NCI-H2196 treated with DMSO at 0.1 percent for 48 hours (cell line): ENCODE data around the gene SLFN5.
"Not testable (repeated sequence)": the region's sequence is repeated elsewhere in the genome, so short reads cannot be mapped to it uniquely, and the experiment has no call there.

Source experiments
- DNase-seq: peaks from one replicate; lab custom pipeline; 2025; ENCODE audit not compliant: unreplicated experiment; lab: John Stamatoyannopoulos, UW

Gene SLFN5

DNA sequence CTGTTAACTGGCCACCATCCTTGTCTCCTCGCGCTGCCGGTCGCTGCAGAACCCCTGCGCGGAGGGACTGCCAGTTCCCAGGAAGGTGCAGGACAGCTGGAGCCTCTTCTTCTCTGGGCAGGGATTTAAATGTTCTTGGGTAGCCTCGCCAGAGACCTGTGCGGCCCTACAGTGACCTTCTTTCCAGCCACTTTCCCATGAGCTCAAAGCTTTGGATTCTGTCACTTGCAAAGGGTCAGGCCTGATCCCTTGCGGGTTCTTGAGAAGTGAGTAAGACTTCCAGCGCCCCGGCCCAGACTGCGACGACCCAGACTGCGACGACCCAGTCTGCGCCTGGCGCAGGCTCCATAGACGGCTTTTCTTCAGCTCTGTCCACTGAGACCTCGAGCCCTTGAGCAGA, 1.4 kb upstream of the SLFN5 start:
- no peak for DNase-seq

DNA sequence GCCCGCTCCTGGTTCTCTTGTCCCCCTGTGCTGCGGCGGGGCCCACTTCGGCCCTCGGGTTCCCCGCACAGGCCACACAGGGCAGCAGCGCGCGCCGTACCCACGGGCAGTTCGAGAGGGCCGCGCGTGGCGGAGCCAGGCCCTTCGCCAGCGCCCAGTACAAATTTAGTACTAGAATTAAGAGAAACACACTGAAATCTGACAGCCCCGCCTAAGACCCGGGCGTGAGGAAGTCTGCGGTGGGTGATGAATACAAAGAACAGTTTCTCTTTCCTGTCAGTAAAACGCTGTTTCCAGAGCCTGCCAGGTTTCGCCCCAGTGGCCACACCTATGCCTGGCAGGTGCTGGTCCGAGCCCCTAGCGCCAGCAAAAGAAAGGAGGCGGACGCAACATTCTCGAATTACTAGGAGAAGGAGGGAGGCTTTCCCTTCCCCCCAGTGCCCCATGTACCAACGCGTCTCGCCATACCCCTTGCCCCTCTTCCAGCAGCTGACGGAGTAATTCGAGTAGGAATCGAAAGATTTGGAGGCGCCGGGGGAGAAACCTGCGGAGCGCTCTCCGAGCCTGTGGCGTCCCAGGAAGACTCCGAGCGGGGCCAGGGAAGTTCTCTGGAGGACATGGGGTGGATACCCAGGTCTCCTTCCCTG, 591 bp upstream of the SLFN5 start:
- DNase-seq = peak; percentile 18

DNA sequence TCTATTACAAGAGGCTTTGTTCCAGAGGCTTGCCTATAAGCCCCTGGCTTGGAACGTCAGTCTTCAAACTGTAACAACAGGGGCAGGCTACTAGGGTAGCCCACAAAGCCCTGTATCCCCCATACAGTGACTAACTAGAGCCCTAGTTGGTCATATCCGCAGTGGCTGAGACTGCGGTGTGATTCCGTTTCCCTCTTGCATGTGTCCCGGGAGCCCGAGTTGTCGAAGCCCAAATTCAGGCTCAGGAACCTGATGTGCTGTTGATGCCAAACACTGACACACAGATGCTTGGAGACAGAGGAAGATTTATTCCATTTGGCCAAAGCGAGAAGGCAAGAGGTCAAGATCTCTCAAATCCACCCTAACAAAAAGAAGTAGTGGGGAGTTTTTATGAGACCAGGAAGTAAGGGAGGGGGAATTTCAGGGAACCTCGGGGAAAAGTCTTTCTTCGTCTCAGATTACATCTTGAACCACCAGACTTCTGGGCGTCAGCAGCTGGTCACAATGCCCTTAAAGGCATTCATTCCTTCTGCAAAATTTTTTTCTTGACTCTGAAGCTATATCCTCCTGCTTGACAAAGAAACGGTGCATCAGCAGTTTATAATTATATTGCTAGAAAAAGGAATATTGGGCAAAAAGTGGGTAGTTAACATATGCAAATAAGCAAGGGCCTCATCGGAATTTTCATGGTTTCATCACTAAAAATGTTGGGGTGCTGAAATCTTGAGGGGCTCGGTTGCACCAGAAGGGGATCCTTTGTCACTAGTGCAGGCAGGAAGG, 879 bp downstream of the SLFN5 start:
- DNase-seq = no peak

DNA sequence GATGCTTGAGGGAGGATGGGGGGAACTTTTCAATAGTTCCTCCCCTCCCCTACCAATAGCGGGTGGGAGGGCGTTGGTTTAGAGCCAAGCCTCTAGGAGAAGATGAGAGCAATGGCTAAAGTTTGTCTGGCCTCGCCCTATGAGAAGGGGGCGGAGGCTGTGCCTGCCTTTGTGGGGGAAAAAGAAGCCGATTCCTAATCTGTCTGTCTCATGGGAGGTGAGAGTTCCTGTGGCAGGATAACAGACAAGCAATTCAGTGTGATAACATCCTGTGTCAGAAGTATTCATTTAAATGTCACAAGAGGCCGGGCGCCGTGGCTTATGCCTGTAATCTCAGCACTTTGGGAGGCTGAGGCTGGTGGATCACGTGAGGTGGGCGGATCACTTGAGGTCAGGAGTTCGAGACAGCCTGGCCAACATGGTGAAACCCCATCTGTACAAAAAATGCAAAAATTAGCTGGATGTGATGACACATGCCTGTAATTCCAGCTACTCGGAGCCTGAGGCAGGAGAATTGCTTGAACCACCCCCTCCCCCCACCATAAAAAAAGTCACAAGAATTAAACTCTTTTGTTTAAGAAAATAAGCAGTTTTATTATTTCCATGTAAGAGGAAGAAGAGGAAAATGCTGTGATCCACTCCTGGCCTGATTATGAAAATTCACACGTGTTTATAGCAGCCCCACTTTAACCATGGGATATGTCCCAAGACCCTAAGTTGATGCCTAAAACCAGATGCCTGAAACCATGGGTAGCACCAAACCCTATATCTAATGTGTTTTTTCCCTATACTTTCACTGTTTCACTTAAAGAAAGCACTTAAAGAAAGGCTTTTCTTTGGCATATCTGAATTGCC, 1.7 kb downstream of the SLFN5 start:
- no peak for DNase-seq

DNA sequence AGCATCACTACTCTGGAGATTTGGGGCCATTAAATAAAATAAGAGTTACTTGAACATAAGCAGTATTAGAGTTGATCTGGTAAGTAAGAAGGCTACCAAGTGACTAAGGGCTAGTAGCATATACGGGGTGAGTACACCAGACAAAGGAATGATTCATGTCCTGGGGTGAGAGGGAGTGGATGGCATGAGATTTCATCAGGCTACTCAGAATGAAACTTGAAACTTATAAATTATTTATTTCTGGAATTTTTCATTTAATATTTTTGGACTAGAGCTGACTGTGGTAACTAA, 2.3 kb downstream of the SLFN5 start:
- no peak for DNase-seq

DNA sequence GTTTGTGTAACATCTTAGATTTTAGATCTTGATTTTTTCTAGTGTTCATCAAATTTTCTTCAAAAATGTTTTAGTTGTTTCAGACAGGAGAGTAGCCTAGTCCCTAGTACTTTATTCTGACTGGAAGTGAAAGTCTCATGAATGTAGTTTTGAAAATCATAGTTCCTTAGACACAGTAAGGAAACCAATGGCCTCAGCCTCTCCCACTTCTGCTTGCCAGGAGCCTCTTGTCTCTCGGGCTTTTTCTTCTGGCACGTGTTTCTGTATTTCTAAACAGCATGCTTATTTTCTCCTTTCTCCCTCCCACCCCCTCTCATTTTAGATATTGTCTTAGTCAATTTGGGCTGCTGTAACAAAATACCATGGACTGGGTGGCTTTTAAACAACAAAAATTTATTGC, 9.8 kb downstream of the SLFN5 start:
- DNase-seq = no peak

DNA sequence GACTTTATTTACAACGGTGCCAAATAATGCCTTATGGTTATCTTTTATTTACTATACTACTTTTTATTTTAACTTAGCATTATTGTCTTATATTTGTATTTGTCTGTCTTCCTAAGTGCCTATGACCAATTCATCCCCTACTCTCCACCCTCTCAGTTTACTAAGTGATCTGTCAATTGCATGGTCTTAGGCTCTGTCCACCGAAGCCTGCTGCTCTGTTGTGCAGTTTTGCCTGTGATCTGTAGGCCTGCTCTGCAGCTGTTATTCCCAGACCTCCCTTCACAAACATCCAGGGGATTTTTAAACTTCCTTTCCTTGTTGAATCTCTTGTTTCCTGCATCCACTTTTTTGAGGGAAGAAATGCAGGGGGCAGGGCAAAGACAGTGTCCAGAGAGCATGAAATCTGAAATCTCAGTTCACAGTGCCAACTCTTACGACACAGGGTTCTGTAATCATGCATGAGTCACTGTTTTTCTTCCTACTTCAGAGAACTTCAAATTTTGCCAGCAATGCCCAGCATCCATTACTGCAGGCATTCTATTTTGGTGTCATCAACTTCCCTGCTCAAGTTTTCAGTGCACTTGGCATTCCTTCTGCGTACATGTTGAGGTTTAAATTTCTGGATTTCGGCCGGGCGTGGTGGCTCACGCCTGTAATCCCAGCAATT, 11.4 kb downstream of the SLFN5 start:
- DNase-seq = peak; percentile 6

DNA sequence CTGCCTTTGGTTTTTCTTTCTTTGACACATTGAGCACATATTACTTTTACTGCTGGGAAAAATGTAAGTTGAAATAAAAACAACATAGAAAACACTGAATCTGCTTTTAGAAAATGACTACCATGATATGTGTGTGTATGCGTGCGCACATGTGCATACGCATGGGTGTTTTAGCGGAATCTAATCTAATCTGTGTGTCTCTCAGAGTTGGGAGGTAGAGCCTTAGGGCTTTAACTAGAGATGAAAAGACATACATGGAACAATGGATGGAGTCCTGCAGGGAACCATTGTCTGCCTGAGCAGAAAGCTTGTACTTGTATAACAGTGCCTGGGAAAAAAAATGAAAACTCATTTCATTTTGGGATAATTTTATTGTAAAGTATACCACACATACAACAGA, 12.4 kb downstream of the SLFN5 start:
- no peak for DNase-seq

DNA sequence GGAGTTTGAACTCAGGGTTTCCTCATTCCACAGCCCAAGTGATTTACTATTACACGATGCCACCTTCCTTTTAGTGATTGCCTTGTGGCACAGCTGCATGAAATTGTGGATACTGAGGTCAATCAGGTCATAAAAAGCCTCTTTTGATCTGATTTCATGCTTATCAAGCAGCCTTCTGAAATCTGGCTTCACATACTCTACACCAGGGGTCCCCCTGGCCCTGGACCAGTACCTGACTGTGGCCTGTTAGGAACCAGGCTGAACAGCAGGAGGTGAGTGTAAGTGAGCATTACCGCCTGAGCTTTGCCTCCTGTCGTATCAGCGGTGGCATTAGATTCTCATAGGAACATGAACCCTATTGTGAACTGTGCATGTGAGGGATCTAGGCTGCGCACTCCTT, 13.8 kb downstream of the SLFN5 start:
- DNase-seq = no peak

DNA sequence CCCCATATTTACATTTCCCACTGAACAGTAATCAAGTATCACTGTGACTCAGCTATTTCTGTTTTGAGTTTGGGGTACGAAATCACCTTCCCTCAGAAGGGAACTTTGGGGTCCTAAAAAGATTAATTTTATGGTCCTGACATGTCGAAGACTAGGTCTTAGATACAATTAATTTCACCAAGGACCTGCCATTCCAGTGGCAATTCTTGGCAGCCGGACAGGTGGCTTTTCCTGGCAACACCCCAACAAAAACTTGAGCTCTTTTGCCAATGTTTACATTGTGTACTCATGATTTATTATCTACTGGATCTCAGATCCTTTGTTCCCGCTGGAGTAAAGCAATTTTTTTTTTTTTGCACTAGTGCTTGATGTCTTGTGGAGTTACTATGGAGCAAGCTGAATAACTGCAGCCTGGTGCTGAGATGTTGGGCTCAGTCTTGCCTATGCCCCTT, 14.4 kb downstream of the SLFN5 start:
- DNase-seq = no peak

DNA sequence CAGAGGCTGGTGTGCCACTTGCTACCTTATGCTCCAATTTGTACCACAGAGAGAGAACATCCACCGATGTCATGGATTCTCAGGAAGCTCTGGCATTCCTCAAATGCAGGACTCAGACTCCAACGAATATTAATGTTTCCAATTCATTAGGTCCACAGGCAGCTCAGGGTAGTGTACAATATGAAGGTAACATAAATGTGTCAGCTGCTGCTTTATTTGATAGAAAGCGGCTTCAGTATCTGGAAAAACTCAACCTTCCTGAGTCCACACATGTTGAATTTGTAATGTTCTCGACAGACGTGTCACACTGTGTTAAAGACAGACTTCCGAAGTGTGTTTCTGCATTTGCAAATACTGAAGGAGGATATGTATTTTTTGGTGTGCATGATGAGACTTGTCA, 16.1 kb downstream of the SLFN5 start:
- DNase-seq = no peak

DNA sequence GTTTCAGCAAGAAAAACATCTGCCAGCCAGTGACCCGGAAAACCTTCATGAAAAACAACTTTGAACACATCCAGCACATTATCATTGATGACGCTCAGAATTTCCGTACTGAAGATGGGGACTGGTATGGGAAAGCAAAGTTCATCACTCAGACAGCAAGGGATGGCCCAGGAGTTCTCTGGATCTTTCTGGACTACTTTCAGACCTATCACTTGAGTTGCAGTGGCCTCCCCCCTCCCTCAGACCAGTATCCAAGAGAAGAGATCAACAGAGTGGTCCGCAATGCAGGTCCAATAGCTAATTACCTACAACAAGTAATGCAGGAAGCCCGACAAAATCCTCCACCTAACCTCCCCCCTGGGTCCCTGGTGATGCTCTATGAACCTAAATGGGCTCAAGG, 22.2 kb downstream of the SLFN5 start:
- DNase-seq = no peak

DNA sequence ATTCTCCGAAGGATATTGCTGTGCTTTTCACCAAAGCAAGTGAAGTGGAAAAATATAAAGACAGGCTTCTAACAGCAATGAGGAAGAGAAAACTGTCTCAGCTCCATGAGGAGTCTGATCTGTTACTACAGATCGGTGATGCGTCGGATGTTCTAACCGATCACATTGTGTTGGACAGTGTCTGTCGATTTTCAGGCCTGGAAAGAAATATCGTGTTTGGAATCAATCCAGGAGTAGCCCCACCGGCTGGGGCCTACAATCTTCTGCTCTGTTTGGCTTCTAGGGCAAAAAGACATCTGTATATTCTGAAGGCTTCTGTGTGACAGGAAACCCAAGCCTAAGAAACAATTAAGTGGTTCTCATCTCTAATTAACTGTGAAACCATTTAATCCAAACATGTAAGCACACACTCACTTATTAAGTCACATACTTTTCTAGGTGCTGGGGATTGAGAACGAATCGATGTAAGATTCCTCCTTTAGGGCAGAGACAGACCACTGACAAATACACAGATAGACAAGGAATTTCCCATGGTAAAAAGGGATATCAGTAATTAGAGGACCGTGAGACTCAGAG, 22.8 kb downstream of the SLFN5 start:
- no peak for DNase-seq

DNA sequence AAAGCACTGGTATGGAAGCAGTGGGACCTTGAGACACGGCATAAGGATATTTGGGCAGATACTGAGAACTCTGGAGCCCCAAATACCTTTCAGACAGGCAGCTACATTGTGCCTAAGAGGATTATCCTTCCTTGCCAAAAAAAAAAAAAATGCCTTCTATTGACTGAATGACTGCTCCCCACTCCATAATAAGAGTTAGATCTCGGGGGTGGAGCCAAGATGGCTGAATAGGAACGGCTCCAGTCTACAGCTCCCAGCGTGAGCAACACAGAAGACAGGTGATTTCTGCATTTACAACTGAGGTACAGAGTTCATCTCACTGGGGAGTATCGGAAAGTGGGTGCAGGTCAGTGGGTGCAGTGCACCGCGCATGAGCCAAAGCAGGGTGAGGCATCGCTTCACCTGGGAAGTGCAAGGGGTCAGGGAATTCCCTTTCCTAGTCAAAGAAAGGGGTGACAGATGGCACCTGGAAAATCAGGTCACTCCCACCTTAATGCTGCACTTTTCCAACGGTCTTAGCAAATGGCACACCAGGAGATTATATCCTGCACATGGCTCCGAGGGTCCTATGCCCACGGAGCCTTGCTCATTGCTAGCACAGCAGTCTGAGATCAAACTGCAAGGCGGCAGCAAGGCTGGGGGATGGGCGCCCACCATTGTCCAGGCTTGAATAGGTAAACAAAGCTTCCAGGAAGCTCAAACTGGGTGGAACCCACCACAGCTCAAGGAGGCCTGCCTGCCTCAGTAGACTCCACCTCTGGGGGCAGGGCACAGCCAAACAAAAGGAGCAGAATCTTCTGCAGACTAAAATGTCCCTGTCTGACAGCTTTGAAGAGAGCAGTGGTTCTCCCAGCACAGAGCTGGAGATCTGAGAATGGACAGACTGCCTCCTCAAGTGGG, 31.5 kb downstream of the SLFN5 start:
- not testable (repeated sequence) for DNase-seq

DNA sequence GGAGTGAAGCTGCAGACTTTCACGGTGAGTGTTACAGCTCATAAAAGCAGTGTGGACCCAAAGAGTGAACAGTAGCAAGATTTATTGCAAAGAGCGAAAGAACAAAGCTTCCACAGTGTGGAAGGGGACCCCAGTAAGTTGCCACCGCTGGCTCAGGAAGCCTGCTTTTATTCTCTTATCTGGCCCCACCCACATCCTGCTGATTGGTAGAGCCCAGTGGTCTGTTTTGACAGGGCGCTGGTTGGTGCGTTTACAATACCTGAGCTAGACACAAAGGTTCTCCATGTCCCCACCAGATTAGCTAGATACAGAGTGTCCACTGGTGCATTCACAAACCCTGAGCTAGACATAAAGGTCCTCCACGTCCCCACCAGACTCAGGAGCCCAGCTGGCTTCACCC, 35.6 kb downstream of the SLFN5 start:
- DNase-seq = not testable (repeated sequence)

DNA sequence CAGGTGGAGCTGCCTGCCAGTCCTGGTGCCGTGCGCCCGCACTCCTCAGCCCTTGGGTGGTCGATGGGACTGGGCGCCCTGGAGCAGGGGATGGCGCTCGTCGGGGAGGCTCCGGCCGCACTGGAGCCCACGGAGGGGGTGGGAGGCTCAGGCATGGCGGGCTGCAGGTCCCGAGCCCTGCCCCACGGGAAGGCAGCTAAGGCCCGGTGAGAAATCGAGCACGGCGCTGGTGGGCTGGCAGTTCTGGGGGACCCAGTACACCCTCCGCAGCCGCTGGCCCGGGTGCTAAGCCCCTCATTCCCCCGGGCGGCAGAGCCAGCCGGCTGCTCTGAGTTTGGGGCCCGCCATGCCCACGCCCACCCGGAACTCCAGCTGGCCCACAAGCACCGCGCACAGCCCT, 36.0 kb downstream of the SLFN5 start:
- DNase-seq = not testable (repeated sequence)

DNA sequence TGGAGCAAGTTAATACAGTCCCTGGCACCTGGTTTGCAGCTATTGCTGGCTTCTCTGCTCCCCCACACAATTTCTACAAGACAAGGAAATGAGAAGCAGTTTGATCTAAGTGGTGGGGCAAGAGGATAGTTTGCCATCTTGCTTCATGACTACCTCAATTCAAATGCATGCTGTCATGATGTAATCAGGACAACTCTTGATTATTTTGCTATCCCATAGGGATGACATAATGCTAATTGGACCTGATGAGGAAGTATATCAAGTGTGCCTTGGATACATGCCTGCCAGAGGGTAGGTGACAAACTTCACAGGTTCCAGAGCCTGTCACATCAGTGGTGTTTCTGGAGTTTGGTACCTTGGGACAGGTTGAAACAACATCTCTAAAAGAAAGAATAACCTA, 40.9 kb downstream of the SLFN5 start:
- no peak for DNase-seq

DNA sequence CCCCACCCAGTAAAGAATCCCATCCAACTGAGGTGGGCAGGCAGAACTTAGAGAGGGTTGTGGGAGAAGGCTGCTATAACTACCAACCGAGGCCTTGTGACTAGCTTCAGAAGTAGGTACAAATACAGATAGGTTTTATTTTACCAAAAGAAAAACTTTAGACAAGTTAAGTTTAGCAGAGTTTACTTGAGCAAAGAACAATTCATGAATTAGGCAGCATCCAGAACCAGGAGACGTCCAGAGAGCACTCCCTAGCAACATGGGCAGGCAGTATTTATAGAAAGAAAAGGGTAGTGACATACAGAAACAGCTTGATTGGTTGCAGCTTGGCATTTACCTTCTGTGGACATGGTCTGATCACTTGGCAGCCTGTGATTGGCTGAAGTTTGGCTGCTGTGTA, 42.1 kb downstream of the SLFN5 start:
- DNase-seq = no peak

DNA sequence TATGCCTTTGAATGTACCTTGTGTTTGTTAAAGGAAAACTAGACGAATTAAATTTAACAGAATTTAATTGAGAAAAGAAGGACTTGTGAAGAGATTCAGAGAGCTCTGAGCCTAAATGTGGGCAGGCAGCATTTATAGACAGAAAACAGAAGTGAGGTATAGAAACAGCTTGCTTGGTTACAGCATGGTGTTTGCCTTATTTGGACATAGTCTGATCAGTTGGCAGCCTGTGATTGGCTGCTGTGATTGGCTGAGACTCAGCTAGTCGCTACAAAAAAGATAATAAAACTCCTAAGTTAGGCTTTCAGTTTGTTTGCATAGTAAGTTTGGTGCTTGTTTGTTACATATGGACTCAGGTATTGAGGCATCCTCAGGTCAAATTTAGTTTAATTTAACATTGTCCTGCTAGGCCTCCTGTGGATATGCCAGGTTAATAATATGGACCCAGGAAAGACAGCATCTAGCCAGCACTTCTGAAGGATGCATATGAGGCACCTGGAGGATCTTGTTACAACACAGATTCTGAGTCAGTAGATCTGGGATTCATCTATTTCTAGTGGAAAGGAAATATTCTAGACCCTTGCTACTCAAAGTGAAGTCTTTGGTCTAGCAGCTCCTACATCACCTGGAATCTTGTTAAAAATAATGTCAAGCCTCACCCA, 43.4 kb downstream of the SLFN5 start:
- DNase-seq = no peak
